ENCODE results near the gene MAP3K7CL.

The MAP3K7CL gene

DNA sequence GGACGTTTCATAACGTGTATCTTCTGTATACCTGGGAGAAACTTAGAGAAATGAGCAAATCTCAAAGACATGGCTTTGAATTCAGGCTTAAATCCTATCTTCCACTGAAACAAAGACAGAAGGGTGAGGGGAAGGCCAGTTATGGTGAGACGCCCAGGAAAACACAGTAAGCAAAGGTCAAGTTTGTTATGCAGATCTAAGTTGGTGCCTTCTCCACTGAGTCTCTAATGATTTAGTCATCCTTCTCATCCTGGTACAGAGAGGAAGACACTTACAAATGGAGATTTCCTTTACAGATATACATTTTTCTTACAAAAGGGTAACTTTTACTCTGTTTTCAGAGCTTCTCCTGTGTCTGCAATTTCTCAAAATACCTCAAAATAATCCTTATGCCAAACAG is 64.4 kb downstream of the MAP3K7CL start:
- no peak for DNase-seq (ENCODE audit: low read depth, low spot score)
- TF ChIP-seq, protein P1, sequence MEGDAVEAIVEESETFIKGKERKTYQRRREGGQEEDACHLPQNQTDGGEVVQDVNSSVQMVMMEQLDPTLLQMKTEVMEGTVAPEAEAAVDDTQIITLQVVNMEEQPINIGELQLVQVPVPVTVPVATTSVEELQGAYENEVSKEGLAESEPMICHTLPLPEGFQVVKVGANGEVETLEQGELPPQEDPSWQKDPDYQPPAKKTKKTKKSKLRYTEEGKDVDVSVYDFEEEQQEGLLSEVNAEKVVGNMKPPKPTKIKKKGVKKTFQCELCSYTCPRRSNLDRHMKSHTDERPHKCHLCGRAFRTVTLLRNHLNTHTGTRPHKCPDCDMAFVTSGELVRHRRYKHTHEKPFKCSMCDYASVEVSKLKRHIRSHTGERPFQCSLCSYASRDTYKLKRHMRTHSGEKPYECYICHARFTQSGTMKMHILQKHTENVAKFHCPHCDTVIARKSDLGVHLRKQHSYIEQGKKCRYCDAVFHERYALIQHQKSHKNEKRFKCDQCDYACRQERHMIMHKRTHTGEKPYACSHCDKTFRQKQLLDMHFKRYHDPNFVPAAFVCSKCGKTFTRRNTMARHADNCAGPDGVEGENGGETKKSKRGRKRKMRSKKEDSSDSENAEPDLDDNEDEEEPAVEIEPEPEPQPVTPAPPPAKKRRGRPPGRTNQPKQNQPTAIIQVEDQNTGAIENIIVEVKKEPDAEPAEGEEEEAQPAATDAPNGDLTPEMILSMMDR (IDR thresholded peaks at IDR 0.05; ENCODE audit: low read depth, low read length): no peak
- in situ Hi-C loops (cut with HindIII; ENCODE audit: low sequenced_read_pairs): no loop called here
- no peak overlapping the region for H3K4me3 ChIP-seq (ENCODE audit: low read depth, low read length)

GRCh38 chr21:29195981-29196669 is 65.7 kb downstream of the MAP3K7CL start:
- TF ChIP-seq, protein P1 (IDR thresholded peaks at IDR 0.05; ENCODE audit: low read depth, low read length): peak; percentile 29
- peak overlapping the region; percentile 15 for H3K4me3 ChIP-seq (ENCODE audit: low read depth, low read length)
- in situ Hi-C loops (cut with HindIII; ENCODE audit: low sequenced_read_pairs): no loop called here
- DNase-seq (ENCODE audit: low read depth, low spot score): peak; percentile 89

DNA sequence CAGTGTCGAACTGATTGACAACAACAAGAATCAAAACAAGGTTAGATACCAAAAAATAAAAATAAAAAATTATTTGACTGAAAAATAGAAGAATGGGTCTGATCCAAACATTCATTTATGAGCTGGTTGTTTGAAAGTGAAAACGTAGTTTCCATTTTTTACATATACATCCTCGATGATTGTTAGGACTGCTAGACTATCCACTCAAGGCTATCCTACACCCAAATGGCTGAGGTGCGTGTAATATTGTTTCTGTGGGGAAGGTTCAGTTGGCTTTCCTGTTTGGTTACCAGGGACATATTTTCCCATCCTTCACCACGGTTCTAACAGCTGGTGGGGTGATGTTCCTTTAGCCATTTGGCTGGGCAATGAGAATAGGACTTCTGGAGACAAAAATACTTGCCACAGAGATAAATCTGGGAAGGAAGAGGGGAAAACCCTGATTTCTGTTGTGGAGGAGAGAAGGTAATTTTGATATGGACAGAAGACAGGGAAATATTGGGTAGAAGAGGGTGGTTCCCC is 66.3 kb downstream of the MAP3K7CL start:
- TF ChIP-seq, protein P1 (IDR thresholded peaks at IDR 0.05; ENCODE audit: low read depth, low read length): no peak
- in situ Hi-C loops (cut with HindIII; ENCODE audit: low sequenced_read_pairs): no loop called here
- H3K4me3 ChIP-seq (ENCODE audit: low read depth, low read length): no peak overlapping the region
- DNase-seq (ENCODE audit: low read depth, low spot score): no peak

GRCh38 chr21:29201186-29201585 is 70.7 kb downstream of the MAP3K7CL start:
- no peak for DNase-seq (ENCODE audit: low read depth, low spot score)
- TF ChIP-seq, protein P1 (IDR thresholded peaks at IDR 0.05; ENCODE audit: low read depth, low read length): no peak
- no peak overlapping the region for H3K4me3 ChIP-seq (ENCODE audit: low read depth, low read length)
- in situ Hi-C loops (cut with HindIII; ENCODE audit: low sequenced_read_pairs): no loop called here

- in situ Hi-C loops (cut with HindIII; ENCODE audit: low sequenced_read_pairs): no loop called here
- TF ChIP-seq, protein P1 (IDR thresholded peaks at IDR 0.05; ENCODE audit: low read depth, low read length): no peak
- H3K4me3 ChIP-seq (ENCODE audit: low read depth, low read length): no peak overlapping the region
- DNase-seq (ENCODE audit: low read depth, low spot score): no peak
Observed at GRCh38 chr21:29205009-29205408, 74.6 kb downstream of the MAP3K7CL start.

- H3K4me3 ChIP-seq (ENCODE audit: low read depth, low read length): no peak overlapping the region
- TF ChIP-seq, protein P1 (IDR thresholded peaks at IDR 0.05; ENCODE audit: low read depth, low read length): no peak
- in situ Hi-C loops (cut with HindIII; ENCODE audit: low sequenced_read_pairs): no loop called here
- no peak for DNase-seq (ENCODE audit: low read depth, low spot score)
Observed at GRCh38 chr21:29205988-29206387, 75.5 kb downstream of the MAP3K7CL start.
